ENCODE data around the gene ABCG4. TPM values are rescaled to one million over a fixed set of nuclear protein-coding genes. Genes with fewer than 3 reads are reported as not detected.
A peak's percentile ranks its signal among the peaks of the same experiment; 100 is the strongest.

The ABCG4 gene
- total RNA-seq, 1 donor from 2014 or later = under 0.01 TPM

GRCh38 chr11:119118227-119118626, 30.6 kb upstream of the ABCG4 start:
- no peak for TF ChIP-seq CTCF (IDR thresholded peaks at IDR 0.05; ENCODE audit: insufficient read depth, low read length, severe bottlenecking)
- DNase-seq (ENCODE audit: low read depth) = no peak
- Histone ChIP-seq H3K36me3 (ENCODE audit: control insufficient read depth, insufficient read depth, low read length) (peaks cover 2% of the 10 kb centered on the region), H3K27me3 (ENCODE audit: control insufficient read depth, insufficient read depth, low read length) (no peaks in the 10 kb centered on the region), H3K4me3 (ENCODE audit: low read depth, low read length) (no peak overlapping the region)
- no peak for FAIRE-seq

GRCh38 chr11:119118946-119119345, 29.9 kb upstream of the ABCG4 start:
- no peak overlapping the region for H3K4me3 ChIP-seq (ENCODE audit: low read depth, low read length)
- DNase-seq (ENCODE audit: low read depth) (no peak), FAIRE-seq (no peak)
- no peak for TF ChIP-seq CTCF (IDR thresholded peaks at IDR 0.05; ENCODE audit: insufficient read depth, low read length, severe bottlenecking)
- no peaks in the 10 kb centered on the region for H3K27me3 ChIP-seq (ENCODE audit: control insufficient read depth, insufficient read depth, low read length)
- peaks cover 2% of the 10 kb centered on the region for H3K36me3 ChIP-seq (ENCODE audit: control insufficient read depth, insufficient read depth, low read length)

- Histone ChIP-seq H3K36me3 (ENCODE audit: control insufficient read depth, insufficient read depth, low read length) (peaks cover 3% of the 10 kb centered on the region), H3K27me3 (ENCODE audit: control insufficient read depth, insufficient read depth, low read length) (no peaks in the 10 kb centered on the region), H3K4me3 (ENCODE audit: low read depth, low read length) (peak overlapping the region; percentile 74)
- no peak for DNase-seq (ENCODE audit: low read depth)
- FAIRE-seq = no peak
- TF ChIP-seq CTCF (IDR thresholded peaks at IDR 0.05; ENCODE audit: insufficient read depth, low read length, severe bottlenecking) = no peak
Measured at GRCh38 chr11:119120639-119121007, 28.2 kb upstream of the ABCG4 start.

- TF ChIP-seq CTCF (IDR thresholded peaks at IDR 0.05; ENCODE audit: insufficient read depth, low read length, severe bottlenecking) = no peak
- H3K36me3 ChIP-seq (ENCODE audit: control insufficient read depth, insufficient read depth, low read length) = peaks cover 3% of the 10 kb centered on the region
- H3K27me3 ChIP-seq (ENCODE audit: control insufficient read depth, insufficient read depth, low read length) = no peaks in the 10 kb centered on the region
- DNase-seq (ENCODE audit: low read depth) (peak; percentile 97), FAIRE-seq (no peak)
- H3K4me3 ChIP-seq (ENCODE audit: low read depth, low read length) = peak within 1 kb of the TSS; percentile 74
Measured at GRCh38 chr11:119121008-119121810, 27.6 kb upstream of the ABCG4 start, which contains the start of gene HINFP. Gene HINFP, plus strand, starts transcription at chr11:119121580. Its CDS starts 5,365 bp downstream, at chr11:119126945.

GRCh38 chr11:119121811-119122124, 27.1 kb upstream of the ABCG4 start:
- no peak for TF ChIP-seq CTCF (IDR thresholded peaks at IDR 0.05; ENCODE audit: insufficient read depth, low read length, severe bottlenecking)
- no peaks in the 10 kb centered on the region for H3K27me3 ChIP-seq (ENCODE audit: control insufficient read depth, insufficient read depth, low read length)
- H3K4me3 ChIP-seq (ENCODE audit: low read depth, low read length) = peak overlapping the region; percentile 74
- no peak for FAIRE-seq
- no peak for DNase-seq (ENCODE audit: low read depth)
- peaks cover 3% of the 10 kb centered on the region for H3K36me3 ChIP-seq (ENCODE audit: control insufficient read depth, insufficient read depth, low read length)

- DNase-seq (ENCODE audit: low read depth) (no peak), FAIRE-seq (no peak)
- Histone ChIP-seq H3K27me3 (ENCODE audit: control insufficient read depth, insufficient read depth, low read length) (no peaks in the 10 kb centered on the region), H3K4me3 (ENCODE audit: low read depth, low read length) (no peak overlapping the region), H3K36me3 (ENCODE audit: control insufficient read depth, insufficient read depth, low read length) (peaks cover 14% of the 10 kb centered on the region)
- TF ChIP-seq CTCF (IDR thresholded peaks at IDR 0.05; ENCODE audit: insufficient read depth, low read length, severe bottlenecking) = no peak
Measured at GRCh38 chr11:119125821-119126220, 23.0 kb upstream of the ABCG4 start.
